Measurements from ENCODE around the gene SLC35B4.

SLC35B4 gene

GRCh38 chr7:134289423-134289822 lies 27.3 kb downstream of the SLC35B4 start:
- no peak for DNase-seq

- no peak for DNase-seq
Observed at GRCh38 chr7:134287916-134288659, 28.6 kb downstream of the SLC35B4 start.

DNA sequence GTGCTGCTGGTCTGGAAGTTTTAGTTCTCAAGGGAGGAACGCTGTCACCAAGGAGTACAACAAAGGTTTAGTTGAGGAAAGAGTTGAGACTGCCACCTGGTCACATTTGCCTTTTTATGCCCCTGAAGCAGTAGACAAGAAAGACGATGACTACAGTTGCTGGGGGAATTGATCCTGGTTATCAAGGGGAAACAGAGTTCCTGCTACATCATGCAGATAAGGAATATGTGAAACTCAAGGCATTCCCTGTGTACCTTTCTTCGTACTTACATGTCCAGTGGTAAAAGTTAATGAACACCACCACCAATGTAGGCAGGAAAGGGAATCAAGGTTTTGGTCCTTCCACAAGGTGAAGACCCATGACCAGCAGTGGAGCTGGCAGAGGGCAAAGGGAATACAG lies 31.8 kb downstream of the SLC35B4 start:
- no peak for DNase-seq

DNA sequence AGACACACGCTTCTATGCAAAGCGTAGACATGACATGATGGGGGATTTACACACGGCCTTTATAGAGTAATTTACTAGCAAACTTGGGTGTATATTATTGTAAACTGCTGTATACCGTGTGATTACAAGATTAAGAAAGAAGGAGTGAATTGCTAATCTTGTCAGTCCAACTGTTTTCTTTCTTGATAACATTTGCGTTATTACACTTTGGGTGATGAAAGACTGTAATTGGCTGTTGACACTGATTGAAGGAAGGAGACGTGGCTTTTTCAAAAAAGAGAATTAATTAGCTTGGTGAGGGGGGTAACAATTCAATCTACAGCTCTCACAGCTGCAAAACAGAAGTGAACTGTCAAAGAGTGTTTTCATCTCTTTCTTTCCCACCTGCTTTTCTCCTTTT lies 32.7 kb downstream of the SLC35B4 start:
- no peak for DNase-seq

GRCh38 chr7:134280508-134280907 lies 36.2 kb downstream of the SLC35B4 start:
- DNase-seq = no peak

GRCh38 chr7:134279898-134280297 lies 36.8 kb downstream of the SLC35B4 start:
- DNase-seq = no peak

GRCh38 chr7:134279336-134279735 lies 37.4 kb downstream of the SLC35B4 start:
- DNase-seq = no peak

GRCh38 chr7:134278502-134279153 lies 38.1 kb downstream of the SLC35B4 start:
- no peak for DNase-seq

DNA sequence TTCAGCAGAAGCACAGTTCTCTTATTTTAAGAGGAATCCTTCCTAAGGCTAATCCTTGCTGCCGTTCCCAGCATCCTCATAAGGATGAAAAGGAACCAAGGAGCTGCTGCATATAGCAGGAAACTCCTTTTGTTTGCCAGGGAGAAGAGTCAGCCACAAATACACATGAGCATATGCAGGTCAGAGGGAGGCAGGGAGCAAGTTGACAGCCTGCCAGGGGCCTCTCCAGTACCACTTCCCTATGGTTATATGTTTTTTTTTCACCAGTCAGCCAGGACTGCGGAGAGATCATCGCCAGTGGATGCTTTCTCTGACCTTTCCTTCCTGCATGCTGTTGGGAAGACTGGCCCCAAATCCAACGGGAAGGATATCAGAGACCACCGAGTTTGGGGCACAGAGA lies 39.8 kb downstream of the SLC35B4 start:
- no peak for DNase-seq

- no peak for DNase-seq
Observed at GRCh38 chr7:134262322-134262721, 54.4 kb downstream of the SLC35B4 start.

DNA sequence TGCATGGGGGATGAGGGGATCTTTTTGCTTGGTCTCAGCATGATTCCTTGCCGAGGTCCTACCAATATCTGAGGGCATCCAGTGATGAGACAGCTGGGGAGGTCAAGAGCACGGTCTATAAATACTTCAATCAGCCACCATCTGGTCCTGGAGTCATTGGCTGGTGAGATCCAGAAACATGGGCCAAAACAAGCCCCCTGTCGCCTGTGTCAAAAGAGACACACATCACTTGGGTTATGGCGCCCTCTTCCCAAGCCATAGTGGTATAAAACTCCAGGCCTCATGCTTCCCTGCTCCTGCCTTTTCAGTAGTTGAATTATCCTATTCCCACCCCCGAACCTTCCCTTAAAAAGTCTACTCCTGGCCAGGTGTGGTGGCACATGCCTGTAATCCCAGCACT lies 60.9 kb downstream of the SLC35B4 start:
- no peak for DNase-seq

DNA sequence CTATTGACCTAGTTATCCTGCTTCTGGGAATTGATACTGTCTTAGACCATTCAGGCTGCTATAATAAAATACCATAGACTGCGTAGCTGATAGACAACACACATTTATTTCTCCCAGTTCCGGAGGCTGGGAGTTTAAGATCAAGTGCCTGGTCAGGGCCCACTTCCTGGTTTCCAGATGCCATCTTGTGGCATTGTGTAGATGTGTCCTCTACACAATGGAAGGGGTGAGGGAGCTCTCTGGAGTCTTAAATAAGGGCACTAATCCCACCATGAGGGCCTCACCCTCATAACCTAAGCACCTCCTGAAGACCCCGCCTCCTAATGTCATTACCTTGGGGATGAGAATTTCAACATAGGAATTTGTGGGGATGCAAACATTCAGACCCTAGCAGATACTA lies 62.4 kb downstream of the SLC35B4 start:
- DNase-seq = no peak

DNA sequence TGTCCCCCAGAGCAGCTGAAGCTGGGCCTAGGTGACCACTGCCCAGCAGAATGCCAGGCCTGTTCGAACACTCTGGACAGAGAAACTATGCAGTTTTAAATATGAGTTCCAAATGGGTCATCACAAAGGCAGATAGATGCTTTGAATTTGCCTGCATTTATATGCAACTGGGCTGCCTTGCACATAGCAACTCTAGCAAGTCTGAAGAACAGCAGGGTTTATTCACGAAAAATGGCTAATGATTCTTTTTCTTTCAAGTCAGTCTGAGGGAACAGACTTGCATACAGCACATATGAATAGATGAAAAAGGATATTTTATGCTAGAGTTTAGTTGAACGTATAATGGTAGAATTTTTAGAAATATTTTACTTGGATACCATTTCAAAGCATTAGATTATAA lies 68.5 kb downstream of the SLC35B4 start:
- DNase-seq = no peak

DNA sequence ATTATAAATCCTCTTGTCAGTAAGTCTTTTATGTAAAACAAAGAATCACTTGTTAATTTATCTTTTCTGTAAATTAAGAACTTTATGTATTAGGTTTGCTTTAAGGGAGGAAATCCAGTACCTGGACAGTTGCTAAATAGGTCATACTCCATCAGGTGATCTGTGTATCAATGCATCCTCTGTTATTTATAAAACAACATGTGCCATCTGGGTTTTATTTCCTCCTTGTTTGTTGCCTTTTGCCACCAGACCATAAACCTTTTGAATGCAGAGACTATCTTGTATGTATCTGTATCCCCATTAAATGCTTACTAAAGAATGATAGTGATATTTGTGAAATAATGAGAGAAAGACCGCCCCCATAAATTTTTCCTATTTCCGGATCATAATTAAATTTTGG lies 70.0 kb downstream of the SLC35B4 start:
- DNase-seq = no peak

GRCh38 chr7:134246347-134246746 lies 70.4 kb downstream of the SLC35B4 start:
- DNase-seq = no peak

DNA sequence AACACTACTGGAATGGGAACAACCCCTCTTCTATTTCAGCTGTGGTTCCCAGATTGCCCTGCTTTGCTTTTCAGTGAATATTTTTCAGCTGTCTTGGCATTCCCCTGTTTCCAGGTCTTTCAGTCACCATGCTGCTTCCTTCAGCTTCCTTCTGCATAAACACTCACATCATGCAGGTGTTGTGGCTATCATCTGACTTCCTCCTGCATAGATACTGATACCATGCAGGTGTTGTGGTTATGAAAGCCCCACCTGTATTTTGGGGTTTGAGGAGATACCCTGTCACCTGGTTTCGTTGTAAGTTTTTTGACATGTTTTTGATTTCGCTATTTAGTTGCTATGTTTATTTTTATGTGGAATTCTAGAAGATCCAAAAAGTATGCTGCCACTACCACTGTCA lies 71.5 kb downstream of the SLC35B4 start:
- no peak for DNase-seq
